ENCODE results near the gene ORAI3. TPM values are rescaled to one million over a fixed set of nuclear protein-coding genes. Genes with fewer than 3 reads are reported as not detected.

Gene ORAI3
- total RNA-seq, 4 donors from 2014 or later, result 10.3 to 15.6 (median 12.5) TPM

- in situ Hi-C loops (cut with MboI; ENCODE audit: low sequenced_read_pairs in 4 of 4), result loop anchor here in 2 of 4 donors (25.0 kb wide), 2 partner anchors 160 to 860 kb away; partner anchors contain the start of genes PRSS36 (in 1 of the 2) and ZNF267 (in 1 of the 2)
- Histone ChIP-seq H3K4me1 (peaks cover 0 to 4% of the 10 kb centered on the region in 2 donors), H3K36me3 (no peaks in the 10 kb centered on the region), H3K27me3 (peaks cover 0 to under 1% (median 0%) of the 10 kb centered on the region in 3 donors), H3K27ac (no peak overlapping the region), H3K9me3 (no peaks in the 10 kb centered on the region), H3K4me3 (no peak overlapping the region)
- DNase-seq (no peak), ATAC-seq (no peak)
- TF ChIP-seq POLR2A (IDR thresholded peaks at IDR 0.05) (no peak), CTCF (IDR thresholded peaks at IDR 0.05 in 4 of 5, conservative IDR thresholded peaks at IDR 0.05 in 1 of 5) (no peak)
- intact Hi-C loops (cut with DNase I; ENCODE audit: low total_unique reads), result no loop called here
These were observed 53.4 kb downstream of the ORAI3 start for GRCh38 chr16:31002250-31002700.

- Histone ChIP-seq H3K9me3 (no peaks in the 10 kb centered on the region), H3K4me3 (no peak overlapping the region), H3K27ac (no peak overlapping the region), H3K36me3 (no peaks in the 10 kb centered on the region), H3K27me3 (peaks cover 0 to 5% (median 2%) of the 10 kb centered on the region in 3 donors), H3K4me1 (no peaks in the 10 kb centered on the region)
- no peak for DNase-seq
- TF ChIP-seq POLR2A (IDR thresholded peaks at IDR 0.05), result no peak
- TF ChIP-seq CTCF (IDR thresholded peaks at IDR 0.05 in 4 of 5, conservative IDR thresholded peaks at IDR 0.05 in 1 of 5), result no peak
- intact Hi-C loops (cut with DNase I; ENCODE audit: low total_unique reads) (no loop called here), in situ Hi-C loops (cut with MboI; ENCODE audit: low sequenced_read_pairs in 4 of 4) (loop anchor here in 2 of 4 donors (25.0 kb wide), 2 partner anchors 159 to 859 kb away; partner anchors contain the start of genes PRSS36 (in 1 of the 2) and ZNF267 (in 1 of the 2))
- ATAC-seq, result no peak
These were observed 54.0 kb downstream of the ORAI3 start for GRCh38 chr16:31002862-31003341.

GRCh38 chr16:31003744-31004143 is 54.9 kb downstream of the ORAI3 start:
- intact Hi-C loops (cut with DNase I; ENCODE audit: low total_unique reads), result no loop called here
- ATAC-seq, result no peak

More at GRCh38 chr16:31003744-31004143, 54.9 kb downstream of the ORAI3 start:
- H3K27ac ChIP-seq, result no peak overlapping the region
- peaks cover 0 to 11% (median 8%) of the 10 kb centered on the region in 3 donors for H3K27me3 ChIP-seq
- no peaks in the 10 kb centered on the region for H3K9me3 ChIP-seq
- in situ Hi-C loops (cut with MboI; ENCODE audit: low sequenced_read_pairs in 4 of 4), result loop anchor here in 2 of 4 donors (25.0 kb wide), 2 partner anchors 159 to 859 kb away; partner anchors contain the start of genes PRSS36 (in 1 of the 2) and ZNF267 (in 1 of the 2)
- TF ChIP-seq CTCF (IDR thresholded peaks at IDR 0.05 in 4 of 5, conservative IDR thresholded peaks at IDR 0.05 in 1 of 5), result no peak
- TF ChIP-seq POLR2A (IDR thresholded peaks at IDR 0.05), result no peak
- DNase-seq, result no peak
- no peaks in the 10 kb centered on the region for H3K4me1 ChIP-seq
- no peak overlapping the region for H3K4me3 ChIP-seq
- no peaks in the 10 kb centered on the region for H3K36me3 ChIP-seq

Other genes with a start within 250 kb of the ORAI3 start
- gene SRCAP, start 249.9 kb upstream of the ORAI3 start, total RNA-seq, result 10 to 100 TPM; 15.3 to 25.5 (median 21.9) TPM
- 10 to 100 TPM in 3 of 4 donors, 1 to 10 TPM in 1; 8.8 to 30.0 (median 21.6) TPM for gene PHKG2, start 200.6 kb upstream of the ORAI3 start, total RNA-seq
- gene CFAP119, start 187.0 kb upstream of the ORAI3 start, total RNA-seq, result 1 to 10 TPM in 2 of 4 donors, under 1 TPM in 1, not detected in 1; 0.73 to 5.8 (median 1.7) TPM
- gene RNF40, start 186.7 kb upstream of the ORAI3 start, total RNA-seq, result 10 to 100 TPM; 42.8 to 90.0 (median 57.0) TPM
- 10 to 100 TPM in 2 of 4 donors, 1 to 10 TPM in 2; 9.1 to 12.7 (median 10.3) TPM for gene ZNF629, start 161.9 kb upstream of the ORAI3 start, total RNA-seq
- 10 to 100 TPM; 16.4 to 24.5 (median 22.3) TPM for gene BCL7C, start 55.0 kb upstream of the ORAI3 start, total RNA-seq
- gene CTF1, start 52.5 kb upstream of the ORAI3 start, total RNA-seq, result 1 to 10 TPM; 2.3 to 5.6 (median 3.2) TPM
- gene FBXL19, start 25.5 kb upstream of the ORAI3 start, total RNA-seq, result 1 to 10 TPM; 3.4 to 7.9 (median 4.8) TPM
- 10 to 100 TPM in 2 of 4 donors, 1 to 10 TPM in 2; 3.8 to 15.4 (median 9.8) TPM for gene SETD1A, start 8.7 kb downstream of the ORAI3 start, total RNA-seq
- gene HSD3B7, start 36.1 kb downstream of the ORAI3 start, total RNA-seq, result 1 to 10 TPM; 1.5 to 6.8 (median 5.4) TPM
- gene STX1B, start 61.6 kb downstream of the ORAI3 start, total RNA-seq, result under 1 TPM in 2 of 4 donors, not detected in 2; 0.13 to 0.36 TPM
- gene STX4, start 84.5 kb downstream of the ORAI3 start, total RNA-seq, result 10 to 100 TPM; 14.9 to 24.3 (median 21.4) TPM
- gene ZNF668, start 125.2 kb downstream of the ORAI3 start, total RNA-seq, result 10 to 100 TPM in 2 of 4 donors, 1 to 10 TPM in 2; 6.6 to 16.0 (median 11.0) TPM
- 10 to 100 TPM; 11.7 to 33.2 (median 21.5) TPM for gene ZNF646, start 125.4 kb downstream of the ORAI3 start, total RNA-seq
- gene PRSS53, start 139.9 kb downstream of the ORAI3 start, total RNA-seq, result under 1 TPM; 0.07 to 0.75 (median 0.21) TPM
- 10 to 100 TPM; 20.1 to 35.9 (median 32.9) TPM for gene VKORC1, start 145.7 kb downstream of the ORAI3 start, total RNA-seq
- gene BCKDK, start 159.3 kb downstream of the ORAI3 start, total RNA-seq, result 10 to 100 TPM; 24.7 to 68.9 (median 50.9) TPM
- 100 to 1,000 TPM in 1 of 4 donors, 10 to 100 TPM in 3; 44.3 to 102 (median 54.3) TPM for gene KAT8, start 168.6 kb downstream of the ORAI3 start, total RNA-seq
- gene PRSS8, start 186.7 kb downstream of the ORAI3 start, total RNA-seq, result 1 to 10 TPM in 1 of 4 donors, under 1 TPM in 1, not detected in 2; 0.24 to 1.2 TPM
- gene PRSS36, start 201.0 kb downstream of the ORAI3 start, total RNA-seq, result 1 to 10 TPM in 3 of 4 donors, not detected in 1; 1.0 to 8.1 (median 3.7) TPM
- gene FUS, start 231.1 kb downstream of the ORAI3 start, total RNA-seq, result 10 to 100 TPM; 20.6 to 45.9 (median 35.1) TPM

Data from gastrocnemius medialis (tissue), 4 donors.